ENCODE measurements around the gene KIF1A.

KIF1A gene

DNA sequence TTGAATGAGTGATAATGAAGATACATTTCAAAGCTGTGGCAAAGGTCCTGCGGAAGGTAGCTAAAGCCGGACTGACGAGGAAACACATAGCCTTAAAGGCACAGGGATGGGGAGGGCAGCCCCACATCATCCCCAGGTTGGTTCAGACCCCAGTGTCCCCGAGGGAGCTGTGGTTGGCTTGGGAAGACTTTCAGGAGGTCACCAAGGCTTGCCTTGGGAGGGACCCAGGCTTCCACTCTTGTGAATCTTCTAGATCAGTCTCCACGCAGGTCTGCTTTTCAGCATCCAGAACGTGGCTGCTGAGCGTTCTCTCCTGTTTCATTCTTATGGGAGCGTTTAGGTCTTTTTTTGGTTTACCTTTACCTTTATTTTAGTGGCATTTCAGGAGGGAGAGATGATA lies 16.8 kb downstream of the KIF1A start:
- DNase-seq (ENCODE audit: low read depth, low spot score): no peak

DNA sequence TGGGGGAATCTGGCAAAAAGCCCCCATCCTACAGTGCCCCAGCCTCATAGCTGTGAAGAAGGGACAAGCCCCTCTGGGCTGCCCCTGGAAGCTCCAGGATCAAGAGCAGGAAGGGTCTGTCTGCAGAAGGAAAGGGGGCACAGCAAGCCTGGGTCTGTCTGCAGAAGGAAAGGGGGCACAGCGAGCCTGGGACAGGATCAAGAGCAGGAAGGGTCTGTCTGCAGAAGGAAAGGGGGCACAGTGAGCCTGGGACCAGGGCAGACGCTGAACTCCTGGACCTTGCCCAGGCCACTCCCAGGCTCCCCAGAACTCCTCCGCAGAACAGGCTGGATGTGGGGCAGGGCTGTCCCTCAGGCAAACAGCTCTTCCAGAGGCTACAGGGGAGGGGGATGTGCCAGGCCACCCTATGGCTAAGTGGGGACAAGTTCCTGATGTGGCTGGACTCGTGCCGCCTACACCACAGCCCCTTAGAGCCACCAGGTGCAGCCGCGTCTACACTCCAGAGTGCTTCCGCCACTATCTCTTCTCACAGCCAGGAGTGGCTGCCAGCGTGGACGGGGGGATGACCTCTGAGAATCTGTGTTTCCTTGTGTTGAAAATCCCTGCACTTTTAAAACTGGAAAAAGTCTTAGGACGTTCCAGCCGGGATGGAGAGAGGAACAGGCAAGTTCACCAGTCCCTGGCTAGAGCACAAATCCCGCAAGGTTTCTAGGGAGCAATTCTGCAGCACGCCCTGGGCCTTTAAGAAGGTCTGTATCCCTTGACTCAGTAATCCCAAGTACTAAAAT lies 20.8 kb downstream of the KIF1A start:
- no peak for DNase-seq (ENCODE audit: low read depth, low spot score)

DNA sequence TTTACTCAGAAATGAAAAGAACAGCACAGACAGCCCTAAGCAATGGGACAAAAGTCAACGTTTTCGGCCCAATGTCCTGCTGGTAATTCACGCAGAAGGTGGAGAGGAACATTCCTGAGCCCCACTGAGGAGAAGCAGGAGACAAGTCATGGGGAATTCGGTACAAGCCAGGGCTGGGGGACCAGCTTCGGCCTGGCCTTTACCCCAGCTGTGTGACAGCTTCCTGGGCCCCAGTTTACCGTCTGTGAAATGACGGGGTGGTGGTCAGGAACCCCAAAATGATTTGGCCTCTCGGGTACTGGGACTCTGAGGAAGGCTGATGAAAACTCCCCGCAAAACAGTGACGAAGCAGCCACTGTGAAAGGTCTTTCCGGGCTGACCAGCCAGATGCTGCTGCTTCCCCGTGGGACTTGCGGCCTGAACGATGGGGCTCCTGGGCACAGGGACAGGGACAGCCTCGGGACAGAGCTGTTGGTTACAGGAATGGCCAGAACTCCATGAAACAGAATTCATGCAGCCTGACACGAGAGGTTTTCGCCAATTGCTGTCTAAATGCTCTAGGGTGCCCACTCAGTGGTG lies 21.6 kb downstream of the KIF1A start:
- no peak for DNase-seq (ENCODE audit: low read depth, low spot score)

DNA sequence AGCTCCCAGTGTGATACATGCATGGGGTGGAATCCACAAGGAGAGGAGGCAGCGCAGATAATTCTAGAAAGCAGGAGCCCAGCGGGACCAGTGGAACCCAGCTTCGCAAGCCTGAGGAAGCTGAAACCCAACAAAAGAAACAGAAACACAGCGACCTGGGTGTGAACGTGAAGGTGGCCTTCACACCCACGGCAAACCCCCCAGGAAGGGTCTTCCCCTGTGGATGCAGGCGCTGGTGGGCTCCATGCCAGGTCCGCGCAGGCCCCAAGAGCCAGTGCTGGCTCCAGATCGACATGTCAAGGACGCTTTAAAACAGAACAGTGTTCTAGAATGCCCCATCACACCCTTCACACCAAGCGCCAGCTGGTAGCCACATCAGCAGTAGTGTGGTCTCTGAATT lies 22.1 kb downstream of the KIF1A start:
- DNase-seq (ENCODE audit: low read depth, low spot score): no peak

DNA sequence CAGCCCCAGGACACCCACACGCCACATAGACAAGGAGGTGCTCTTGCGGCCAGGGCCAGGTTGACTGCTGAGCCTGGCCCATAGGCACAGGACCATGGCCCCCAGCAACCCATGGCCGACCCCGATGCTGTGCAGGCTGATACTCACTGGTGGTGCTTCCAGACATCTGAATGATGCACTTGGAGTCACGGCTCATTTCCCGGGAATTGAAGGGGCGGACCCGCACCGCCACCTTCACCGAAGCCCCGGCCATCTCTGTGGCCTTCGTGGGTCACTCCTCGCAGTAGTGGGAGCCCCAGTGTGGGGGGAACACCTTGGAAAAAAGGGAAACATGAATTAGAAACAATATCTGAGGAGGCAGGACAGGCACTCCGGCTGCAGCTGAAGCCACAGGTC lies 22.5 kb downstream of the KIF1A start:
- DNase-seq (ENCODE audit: low read depth, low spot score): no peak

DNA sequence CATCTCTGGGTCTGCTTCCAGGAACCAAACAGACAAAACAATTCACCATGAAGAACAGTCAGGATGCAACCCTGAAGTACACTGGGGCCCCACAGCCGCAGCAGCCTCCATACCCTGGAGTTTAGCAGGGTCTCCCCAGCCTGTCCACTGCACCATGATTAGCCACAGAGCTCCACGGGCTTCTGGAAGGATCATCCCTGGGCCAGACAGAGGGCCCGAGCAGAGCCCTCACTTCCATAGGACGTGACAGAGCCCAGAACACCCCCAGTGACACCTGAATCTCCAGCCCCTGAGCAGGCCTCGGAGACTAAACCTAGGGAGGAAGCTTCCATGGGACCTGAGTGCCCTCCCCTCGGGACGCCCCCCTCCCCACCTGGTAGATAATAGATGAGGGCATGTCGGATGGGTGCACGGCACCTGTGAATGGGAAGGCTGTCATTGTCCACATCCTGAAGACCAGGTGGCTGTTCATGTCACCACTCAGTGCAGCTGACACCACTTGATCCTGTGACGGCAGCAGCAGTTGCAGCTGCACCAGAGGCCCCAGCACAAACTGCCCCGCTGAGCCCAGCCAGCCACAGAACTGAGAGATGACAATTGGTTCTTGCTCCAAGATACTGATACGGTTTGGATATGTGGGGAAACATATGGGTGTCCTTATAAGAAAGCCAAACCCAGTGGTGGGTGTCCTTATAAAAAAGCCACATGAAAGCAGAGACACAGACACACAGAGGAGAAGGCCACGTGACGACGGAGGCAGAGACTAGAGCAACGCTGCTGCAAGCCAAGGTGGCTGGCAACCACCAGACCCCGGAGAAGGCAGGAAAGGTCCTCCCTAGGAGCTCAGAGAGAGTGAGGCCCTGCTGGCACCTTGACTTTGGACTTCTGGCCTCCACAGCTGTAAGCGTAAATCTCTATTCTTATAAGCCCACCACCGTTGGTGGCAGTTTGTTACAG lies 23.2 kb downstream of the KIF1A start:
- no peak for DNase-seq (ENCODE audit: low read depth, low spot score)

DNA sequence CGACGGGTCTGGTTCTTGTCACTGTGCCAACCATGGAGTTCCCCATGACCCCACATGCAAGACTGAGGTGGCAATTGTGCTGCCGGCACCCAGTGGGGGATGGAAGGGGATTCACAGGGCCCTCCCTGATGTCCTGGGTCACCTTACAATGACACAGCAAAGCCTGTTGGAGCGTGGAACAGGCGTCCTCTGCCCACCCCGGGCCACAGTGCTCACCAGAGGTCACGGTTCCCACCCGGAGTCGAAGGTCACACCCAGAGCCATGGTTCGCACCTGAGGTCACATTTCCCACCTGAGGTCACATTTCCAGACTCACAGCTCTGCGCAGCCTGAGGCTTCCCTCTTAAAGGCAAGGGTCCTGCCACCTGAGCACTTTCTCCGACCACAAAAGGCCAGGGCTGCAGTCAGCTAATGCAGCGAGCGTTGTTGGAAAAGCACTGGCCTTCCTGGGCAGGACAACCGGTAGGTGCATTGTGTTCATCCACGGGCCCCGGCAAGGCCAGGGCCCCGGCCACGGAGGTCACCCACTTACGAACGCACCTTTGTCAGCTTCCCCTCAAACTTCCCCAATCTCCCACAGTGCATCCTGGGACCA lies 24.0 kb downstream of the KIF1A start:
- no peak for DNase-seq (ENCODE audit: low read depth, low spot score)

DNA sequence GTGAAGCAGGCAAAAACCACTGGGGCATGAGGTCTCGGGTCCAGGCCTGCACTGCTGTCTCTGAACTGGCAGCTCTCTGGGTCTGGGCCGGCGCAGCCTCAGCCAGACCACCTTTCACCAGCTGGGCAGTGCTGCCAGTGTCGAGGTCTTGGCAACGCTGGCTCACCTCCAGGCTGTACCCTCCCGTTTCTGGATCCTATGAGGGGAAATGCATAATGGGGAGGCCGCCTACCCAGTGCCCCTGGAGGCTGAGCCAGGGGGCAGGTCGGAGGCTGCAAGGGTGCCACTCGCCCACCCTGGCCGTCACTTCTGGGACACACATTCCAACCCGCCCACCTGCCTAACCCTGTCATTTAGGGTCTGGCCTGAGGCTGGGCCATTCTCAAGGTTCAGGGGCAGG lies 24.6 kb downstream of the KIF1A start:
- no peak for DNase-seq (ENCODE audit: low read depth, low spot score)

DNA sequence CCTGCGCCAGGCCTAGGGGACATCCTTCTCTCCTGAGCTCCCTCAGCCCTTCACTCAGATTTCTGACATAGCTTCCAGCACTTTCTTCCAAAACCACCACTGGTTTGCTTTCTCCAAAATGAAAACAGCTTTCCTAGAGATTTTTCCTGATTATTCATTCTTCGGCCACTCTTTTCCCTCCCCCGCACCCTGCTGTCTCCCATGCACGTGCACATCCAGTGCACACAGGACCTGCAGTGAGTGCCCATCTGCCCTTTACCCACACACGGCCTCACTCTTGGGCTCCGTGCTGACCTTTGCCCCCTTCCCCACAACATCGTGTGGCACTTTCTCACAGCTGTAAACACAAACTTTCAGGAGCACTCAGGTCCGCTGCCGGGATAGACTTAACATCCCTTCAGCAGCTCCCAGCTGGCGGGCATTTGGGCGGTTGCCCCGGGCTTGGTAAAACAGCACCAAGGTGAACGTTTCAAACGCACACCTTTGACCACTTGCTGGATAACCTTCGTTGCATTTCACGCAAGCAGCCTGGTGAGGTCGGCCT lies 25.8 kb downstream of the KIF1A start:
- no peak for DNase-seq (ENCODE audit: low read depth, low spot score)

DNA sequence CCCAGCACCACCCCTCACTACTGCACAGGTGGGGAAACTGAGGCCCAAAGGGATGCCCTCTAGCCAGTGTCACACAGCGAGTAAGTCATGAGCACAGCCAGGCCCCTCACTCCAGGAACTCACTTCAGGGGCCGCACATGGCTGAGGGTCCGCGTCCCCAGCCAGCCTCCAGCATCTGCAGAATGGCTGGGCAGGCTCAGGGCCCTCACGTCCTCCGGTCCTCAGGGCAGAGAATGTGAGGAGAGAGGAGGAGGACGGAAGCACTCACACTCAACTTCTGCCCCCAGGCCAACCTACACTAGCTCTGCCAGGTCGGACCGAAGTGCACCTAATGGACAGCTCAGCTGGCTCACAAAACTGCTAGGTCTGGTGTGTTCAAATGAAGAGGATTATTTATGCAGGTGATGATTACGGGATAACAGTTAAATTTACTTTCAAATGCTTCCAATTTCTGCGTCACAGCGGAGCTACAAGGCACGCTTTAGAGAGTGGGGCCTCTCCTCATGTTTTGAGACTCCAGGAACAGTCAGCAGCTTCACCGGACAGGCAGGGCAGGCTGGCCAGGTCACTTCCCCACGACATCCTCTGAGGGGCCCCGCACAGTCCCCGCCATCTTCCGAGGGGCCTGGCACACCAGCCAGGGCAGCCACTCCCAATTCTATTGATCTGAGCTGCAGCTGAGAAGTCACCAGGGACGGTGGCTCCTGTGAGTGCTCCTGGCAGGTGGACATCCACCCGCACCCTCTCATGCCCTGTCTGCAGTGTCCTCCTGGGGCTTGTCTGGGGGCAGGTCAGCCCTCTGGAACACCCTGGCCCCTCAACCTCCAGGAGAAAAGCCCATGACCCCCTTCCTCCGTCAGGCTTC lies 26.5 kb downstream of the KIF1A start:
- no peak for DNase-seq (ENCODE audit: low read depth, low spot score)

DNA sequence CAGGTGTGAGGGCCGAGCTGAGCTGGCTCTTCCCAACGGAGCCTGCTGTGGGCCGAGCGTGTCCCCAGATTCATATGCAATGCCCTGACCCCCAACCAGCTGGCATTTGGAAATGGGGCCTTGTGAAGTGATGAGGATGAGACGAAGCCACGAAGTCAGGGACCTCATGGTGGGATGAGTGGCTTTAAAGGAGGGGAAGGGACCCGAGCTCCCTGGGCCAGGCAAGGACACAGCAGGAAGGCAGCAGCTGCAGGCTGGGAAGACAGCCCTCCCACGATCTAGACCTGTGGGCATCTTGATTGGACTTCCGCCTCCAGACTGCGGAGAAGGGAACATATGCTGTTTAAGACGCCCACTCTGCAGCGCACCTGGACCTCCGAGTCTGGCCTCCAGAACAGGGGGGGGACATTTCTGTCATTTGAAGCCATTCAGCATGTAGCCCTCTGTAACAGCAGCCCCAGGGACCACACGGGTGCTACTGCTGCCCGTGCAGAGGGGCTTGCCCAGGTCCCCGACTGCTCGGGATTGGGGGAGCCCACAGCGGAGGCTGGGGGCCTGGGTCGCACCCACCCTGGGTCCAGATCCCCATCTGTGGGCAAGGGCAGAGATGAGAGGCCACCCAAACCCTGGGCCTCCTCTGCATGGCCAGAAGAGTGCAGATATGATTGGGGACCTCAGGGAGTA lies 27.2 kb downstream of the KIF1A start:
- DNase-seq (ENCODE audit: low read depth, low spot score): no peak

DNA sequence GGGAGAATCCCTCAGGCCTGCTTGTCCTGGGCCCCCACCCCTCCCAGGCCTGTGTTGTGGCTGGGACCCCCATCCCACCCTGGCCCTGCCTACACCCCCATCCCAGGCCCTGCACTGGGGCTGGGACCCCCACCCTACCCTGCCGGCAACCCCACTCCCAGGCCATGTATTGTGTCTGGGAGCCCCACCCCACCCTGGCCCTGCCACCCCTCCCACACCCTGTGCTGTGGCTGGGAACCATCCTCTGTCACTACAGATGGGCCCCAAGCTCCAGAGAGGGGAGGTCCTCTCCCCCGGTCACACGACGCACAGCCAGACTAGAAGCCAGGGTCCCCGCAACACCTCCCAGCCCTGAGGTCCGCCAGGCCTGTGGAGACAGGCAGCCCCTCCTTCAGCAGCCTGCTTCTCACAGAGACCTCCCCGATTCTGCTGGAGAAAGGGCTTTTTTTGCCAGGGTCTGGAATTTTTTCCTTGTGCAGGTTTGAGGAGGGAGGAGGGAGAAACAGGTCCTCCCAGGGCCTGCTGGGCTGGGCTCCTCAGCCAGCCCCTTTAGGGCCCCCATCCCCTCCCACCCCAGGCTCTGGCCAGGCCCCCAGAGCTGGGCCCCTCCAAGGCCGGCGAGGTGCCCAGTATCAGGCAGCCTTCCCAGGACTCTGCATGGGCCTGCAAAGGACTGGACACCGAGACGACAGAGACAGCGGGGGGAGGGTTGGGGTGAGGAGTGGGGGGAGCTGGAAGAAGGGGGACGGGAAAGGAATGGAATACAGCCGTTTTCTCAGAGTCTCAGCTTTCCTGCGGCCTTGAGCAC lies 28.0 kb downstream of the KIF1A start:
- no peak for DNase-seq (ENCODE audit: low read depth, low spot score)

DNA sequence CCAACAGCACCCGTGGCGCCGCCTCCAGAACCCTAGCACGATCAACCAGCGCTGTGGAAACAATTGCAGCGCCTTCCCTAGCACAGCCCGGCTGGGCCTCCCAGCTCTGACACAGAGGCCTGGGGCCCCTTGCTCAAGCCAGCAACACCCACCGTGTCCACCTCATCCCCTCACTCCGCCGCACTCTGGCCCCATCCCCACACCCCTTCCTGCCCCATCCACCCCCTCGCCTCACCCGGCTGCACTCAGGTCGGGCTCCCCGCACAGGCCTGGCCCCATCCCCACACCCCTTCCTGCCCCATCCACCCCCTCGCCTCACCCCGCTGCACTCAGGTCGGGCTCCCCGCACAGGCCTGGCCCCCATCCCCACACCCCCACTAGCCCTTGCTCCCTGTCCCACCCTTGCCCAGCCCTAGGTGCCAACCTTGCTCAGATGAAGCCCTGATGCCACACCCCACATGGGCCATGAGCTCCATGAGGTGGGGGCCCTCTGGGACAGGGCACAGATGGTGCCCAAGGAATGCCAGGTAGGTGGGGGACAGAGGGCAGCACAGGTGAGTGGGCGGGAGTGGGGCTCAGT lies 28.7 kb downstream of the KIF1A start:
- DNase-seq (ENCODE audit: low read depth, low spot score): no peak

DNA sequence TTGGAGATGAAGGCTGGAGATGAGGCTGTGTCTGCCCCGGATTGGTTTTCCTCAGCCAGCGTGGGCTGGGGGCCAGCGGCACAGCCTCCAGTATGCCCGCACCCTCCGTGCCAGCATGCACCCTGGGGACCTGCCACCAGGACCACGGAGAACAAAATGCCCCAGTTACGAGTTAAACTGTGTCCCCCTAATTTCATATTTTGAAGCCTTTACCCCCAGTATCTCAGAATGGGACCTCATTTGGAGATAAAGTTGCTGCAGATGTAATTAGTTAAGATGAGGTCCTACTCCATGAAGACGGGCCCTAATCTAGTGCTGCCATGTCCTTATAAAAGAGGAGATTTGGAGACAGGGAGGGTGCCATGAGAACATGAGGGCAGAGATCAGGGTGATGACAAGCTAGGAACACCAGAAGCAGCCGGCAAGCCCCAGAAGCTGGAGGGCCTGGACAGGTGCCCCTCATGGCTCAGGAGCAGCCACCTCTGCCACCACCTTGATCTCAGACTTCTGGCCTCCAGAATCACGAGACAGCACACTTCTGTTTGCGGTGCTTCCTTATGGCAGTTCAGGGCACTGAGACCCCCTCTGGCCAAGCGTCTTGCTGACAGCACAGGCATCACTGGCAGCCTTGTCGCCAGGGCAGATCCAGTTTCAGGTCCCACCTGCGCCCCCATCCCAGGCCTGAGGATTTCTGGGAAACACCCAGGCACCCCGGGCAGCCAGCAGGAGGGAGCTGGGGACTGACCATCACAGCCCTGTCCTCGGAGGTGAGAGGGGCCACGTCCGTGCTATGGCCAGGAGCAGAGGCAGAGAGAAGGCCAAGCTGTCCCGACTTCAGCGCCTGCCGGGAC lies 29.4 kb downstream of the KIF1A start:
- no peak for DNase-seq (ENCODE audit: low read depth, low spot score)

DNA sequence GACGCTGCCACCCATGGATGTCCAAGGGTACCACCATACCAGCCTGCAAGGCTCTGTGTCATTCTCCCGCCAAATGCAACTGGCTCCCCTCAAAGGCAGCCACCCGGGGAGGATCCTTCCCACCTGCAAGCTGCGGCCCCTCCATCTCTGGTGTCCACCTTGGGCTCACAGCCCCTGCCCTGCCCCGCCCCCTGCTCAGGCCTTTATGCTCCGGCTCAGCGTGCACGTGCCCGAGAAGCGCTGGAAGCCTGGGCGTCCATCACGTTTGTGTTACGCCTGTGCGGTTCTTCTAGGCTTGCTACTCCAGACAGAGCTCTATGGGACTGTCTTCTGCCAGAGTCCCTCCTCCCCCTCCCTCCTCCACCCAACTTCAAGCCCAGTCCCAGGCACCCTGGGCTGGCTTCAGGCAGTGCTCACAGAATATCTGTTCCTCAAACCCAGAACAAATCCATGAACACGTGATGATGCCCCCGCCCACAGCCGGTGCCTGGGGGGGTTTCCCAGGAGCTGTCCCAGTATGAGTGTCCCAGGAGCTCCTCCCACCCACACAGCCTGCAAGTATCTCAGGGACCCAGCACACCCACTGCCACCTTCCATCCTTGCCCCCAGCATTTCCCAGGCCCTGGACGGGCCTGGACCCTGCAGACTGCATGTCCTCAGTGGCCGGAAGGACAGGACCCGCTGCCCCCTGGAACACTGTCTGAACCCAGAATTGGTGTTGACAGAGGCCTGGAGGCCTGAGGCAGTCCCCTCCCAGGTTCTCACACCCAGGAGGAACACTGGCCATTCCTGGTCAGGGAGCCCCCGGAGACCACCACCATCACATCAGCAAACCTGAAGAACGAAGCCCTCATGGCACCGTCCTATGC lies 30.3 kb downstream of the KIF1A start:
- no peak for DNase-seq (ENCODE audit: low read depth, low spot score)

DNA sequence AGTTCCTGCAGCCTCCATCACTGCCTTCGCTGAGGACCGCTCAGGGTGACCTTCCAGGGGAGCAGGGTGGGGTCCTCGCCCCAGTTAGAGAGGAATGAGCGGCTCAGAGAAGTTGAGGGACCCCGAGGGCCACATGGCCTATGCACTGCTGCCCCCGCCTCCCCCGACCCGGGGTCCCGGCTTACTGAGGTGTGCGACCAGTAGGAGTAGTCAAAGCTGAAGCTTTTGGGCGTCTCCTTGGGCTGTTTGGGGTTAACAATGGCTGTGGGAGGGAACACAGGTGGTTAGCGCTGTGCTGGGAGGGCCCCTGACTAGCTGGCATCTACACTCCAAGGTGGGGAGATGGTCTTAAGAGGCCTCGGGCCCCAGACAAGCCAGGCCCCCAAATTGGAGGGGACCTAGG lies 31.0 kb downstream of the KIF1A start:
- no peak for DNase-seq (ENCODE audit: low read depth, low spot score)

DNA sequence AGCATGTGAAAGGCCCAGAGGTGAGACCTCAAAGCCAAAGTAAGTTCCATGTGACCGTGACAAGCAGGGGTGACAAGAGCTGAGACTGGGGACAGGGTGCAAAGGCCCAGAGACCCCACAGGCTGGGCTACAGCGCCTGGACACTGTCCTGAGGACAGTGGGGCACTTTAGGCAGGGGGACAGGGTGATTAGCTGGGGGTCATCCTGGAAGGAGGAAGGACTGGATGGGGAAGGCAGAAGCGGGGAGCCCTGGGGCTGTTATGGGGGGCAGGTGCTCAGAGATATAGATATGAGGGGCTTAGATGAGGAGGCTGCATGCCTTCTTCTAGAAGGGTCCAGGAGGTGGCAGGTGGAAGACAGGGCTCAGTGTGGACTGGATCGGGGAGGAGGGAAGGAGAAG lies 31.5 kb downstream of the KIF1A start:
- DNase-seq (ENCODE audit: low read depth, low spot score): no peak

Data from activated naive CD8-positive, alpha-beta T cell treated with anti-CD3 and anti-CD28 coated beads, Interleukin-2, amount 50 U/mL, for 16 hours (primary cell).